Globus pallidus (tissue), 1 donor: ENCODE data around the gene PNMA8B.

Source experiments
- DNase-seq: peaks from one replicate; pipeline ENCODE4 v3.0.0-alpha.2; 2015; ENCODE audit warnings: low spot score

PNMA8B gene

GRCh38 chr19:46487802-46488445 lies 7.7 kb downstream of the PNMA8B start:
- peak; percentile 71 for DNase-seq

GRCh38 chr19:46487178-46487801 lies 8.4 kb downstream of the PNMA8B start:
- no peak for DNase-seq

GRCh38 chr19:46486358-46486757 lies 9.3 kb downstream of the PNMA8B start:
- DNase-seq = no peak

DNA sequence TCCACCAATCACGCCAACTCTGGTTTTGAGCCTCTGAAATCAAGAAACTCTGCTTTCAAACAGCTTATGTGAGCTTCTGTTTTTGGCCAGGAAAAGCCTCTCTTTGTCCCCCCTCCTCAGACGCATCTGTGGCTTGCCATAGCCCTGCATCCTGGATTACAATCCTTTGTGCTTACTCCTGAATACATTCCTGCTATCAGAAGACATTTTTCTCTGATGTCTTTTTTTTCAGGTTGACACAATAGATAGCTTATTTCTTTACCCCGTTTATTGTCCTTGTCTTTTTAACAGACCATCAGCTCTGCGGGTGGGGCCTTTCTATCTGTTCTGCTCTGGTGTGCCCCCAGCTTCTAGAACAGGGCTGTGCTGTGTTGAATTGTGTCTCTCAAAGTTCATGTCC lies 11.0 kb downstream of the PNMA8B start:
- DNase-seq = no peak

GRCh38 chr19:46482631-46483030 lies 13.0 kb downstream of the PNMA8B start:
- no peak for DNase-seq

GRCh38 chr19:46481947-46482346 lies 13.7 kb downstream of the PNMA8B start:
- DNase-seq = no peak

- no peak for DNase-seq
These were observed 14.3 kb downstream of the PNMA8B start for GRCh38 chr19:46481223-46481848.

GRCh38 chr19:46480415-46480814 lies 15.3 kb downstream of the PNMA8B start:
- DNase-seq = no peak

- DNase-seq = no peak
These were observed 17.2 kb downstream of the PNMA8B start for GRCh38 chr19:46478356-46478986.

DNA sequence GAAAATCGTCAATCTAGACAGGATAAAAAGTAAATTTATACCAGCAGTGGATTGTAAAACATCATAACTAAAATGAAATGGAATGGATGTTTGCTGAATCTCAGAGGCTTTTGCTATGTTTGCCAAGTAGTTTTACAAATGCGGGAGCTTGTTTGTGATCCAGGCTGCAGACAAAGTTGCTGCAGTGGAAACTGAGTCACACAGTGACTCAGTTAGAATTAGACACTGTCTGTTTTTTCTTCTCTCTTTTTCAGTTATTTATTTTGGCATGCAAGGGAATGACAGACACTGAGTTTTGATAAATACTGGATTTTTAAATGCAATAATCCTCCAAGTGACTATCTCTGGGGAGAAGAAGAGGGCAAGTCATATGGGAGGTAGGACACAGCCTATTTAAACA lies 19.7 kb downstream of the PNMA8B start:
- DNase-seq = no peak

DNA sequence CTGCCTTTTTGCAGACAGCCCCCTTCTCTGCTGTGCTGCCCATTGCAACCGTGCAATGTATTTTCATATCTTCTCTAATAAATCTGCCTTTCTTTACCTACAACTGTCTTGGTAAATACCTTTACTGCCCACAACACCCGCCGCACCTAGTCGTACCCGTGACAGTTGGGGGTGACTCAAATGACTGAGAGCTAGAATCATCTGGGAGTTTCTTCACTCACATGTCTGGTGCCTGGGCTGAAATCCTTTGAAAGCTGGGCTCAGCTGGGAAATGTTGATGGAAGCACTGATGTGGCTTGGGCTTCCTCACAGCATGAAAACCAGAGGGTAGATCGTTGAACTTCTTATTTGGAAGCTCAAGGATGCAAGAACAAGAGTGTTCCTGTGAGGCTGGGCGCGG lies 21.5 kb downstream of the PNMA8B start:
- no peak for DNase-seq

DNA sequence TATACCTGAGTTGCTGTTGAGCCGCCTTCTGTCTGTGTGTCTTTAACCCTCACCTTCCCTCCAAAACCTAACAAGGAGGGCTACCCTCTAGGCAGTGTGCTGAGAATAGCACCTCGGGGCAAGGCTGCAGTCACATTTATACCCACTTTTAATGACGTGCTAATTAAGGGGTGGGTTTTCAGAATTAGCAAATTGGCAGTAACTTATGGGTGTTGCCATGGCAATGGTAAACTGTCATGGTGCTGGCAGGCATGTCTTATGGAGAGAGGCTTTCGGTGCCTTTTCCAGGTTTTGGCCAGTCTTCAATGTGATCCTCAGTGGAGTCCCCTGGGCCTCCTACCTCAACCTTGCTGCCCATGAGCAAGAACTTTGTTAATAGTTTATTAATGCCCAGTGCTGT lies 23.1 kb downstream of the PNMA8B start:
- DNase-seq = no peak

DNA sequence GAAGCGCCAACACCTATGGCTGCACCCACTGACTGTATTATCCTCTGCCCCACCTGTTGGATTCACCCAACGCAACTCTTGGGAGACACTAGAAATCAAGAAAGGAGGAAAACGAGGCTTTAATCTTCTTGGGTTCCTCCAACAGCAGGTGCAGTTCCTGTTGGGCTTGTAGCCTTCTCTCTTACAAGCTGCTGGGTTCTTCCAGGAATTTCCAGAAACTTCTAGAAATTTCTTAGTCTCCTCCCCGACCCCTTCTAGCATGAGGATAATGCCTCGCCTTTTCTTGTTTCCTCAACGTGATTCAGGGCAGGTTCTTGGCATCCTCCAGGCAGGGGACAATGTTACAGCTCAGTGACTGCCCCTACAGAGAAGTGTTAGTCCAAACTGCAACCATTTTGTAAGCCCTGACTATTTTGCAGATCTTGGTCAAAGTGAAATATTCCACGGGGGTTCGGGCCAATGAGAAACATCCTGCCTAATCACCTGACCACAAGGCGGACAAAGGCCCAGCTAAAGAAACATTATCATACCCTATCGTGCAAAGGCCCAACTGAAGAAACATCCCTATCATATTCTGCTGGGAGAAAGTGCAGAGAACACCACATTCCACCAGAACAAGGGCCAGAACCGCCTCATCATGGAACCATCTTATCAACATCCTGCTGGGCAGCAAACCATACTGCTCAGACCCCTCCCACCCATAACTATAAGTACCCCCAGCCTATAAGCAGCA lies 23.7 kb downstream of the PNMA8B start:
- DNase-seq = no peak

GRCh38 chr19:46471116-46471733 lies 24.4 kb downstream of the PNMA8B start, which contains the start of gene PNMA8A:
Gene PNMA8A, minus strand, starts transcription at chr19:46471563. Its CDS starts 528 bp downstream, at chr19:46471035.
- DNase-seq = peak; percentile 73

DNA sequence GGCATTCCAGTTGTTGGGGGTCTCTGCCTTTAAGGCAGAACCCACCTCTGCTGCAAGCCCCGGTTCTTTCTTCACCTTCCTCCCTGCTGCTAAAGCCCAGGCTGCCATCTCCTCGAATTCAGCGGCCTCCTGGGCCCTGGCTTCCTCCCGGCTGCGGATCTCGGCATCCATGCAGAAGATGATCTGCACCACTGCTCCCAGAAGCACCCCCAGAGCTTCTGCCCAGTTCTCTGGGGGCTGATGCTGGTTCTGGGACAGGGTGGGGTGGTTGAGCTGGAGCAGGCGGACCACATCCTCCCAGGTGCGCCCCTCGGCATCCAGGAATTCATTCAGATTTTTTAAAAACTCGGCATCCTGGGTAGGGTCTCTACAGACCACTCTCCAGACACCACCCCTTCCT lies 25.3 kb downstream of the PNMA8B start:
- DNase-seq = no peak

GRCh38 chr19:46469541-46470185 lies 26.0 kb downstream of the PNMA8B start:
- DNase-seq = no peak

- DNase-seq = no peak
These were observed 29.0 kb downstream of the PNMA8B start for GRCh38 chr19:46466536-46467196.

GRCh38 chr19:46463516-46463915 lies 32.2 kb downstream of the PNMA8B start:
- DNase-seq = no peak

- DNase-seq = no peak
These were observed 34.1 kb downstream of the PNMA8B start for GRCh38 chr19:46461537-46461936.

DNA sequence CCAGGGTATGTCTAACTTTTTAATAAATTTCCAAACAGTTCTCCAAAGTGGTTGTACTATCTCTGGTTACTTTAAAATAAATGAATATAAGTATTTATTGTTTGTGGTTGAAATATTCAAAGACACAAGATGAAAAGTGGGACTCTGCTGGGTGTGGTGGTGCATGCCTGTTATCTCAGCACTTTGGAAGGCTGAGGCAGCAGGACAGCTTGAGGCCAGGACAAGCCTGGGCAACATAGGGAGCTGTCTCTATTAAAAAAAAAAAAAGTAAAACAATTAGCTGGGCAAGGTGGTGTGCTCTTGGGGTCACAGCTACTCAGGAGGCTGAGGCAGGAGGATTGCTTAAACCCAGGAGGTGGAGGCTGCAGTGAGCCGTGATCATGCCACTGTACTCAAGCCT lies 34.7 kb downstream of the PNMA8B start:
- DNase-seq = no peak

DNA sequence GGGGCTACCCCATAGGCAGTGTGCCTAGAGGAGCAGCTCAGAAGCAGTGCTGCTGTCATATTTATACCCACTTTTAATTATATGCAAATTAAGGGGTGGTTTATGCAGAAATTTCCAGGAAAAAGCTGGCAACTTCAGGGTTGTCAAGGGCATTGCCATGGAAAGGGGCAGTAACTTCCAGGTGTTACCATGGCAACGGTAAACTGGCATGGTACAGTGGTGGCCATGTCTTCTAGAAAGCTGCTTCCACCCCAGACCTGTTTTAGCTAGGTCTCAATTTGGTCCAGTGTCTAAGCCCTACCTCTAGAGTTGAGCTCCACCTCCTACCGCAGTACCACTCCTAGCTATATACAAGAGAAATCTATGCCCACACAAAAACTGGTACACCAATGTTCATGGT lies 35.6 kb downstream of the PNMA8B start:
- DNase-seq = no peak
